ENCODE results near the gene METAP1D.

Gene METAP1D

GRCh38 chr2:171999604-172000469 lies at the start of gene METAP1D:
Gene METAP1D, plus strand, starts transcription at chr2:171999953. Its CDS starts 17 bp downstream, at chr2:171999970.
- Mint-ChIP-seq H3K4me1 (ENCODE audit: low read depth) (peaks cover 22% of the 10 kb centered on the region), H3K36me3 (no peaks in the 10 kb centered on the region), H3K27me3 (peaks cover 3% of the 10 kb centered on the region), H3K9me3 (ENCODE audit: low read depth) (no peaks in the 10 kb centered on the region), H3K27ac (peak within 1 kb of the TSS; percentile 100), H3K4me3 (peak within 1 kb of the TSS; percentile 96)

GRCh38 chr2:171952276-171952675 lies 47.5 kb upstream of the METAP1D start:
- Mint-ChIP-seq H3K27me3 (no peaks in the 10 kb centered on the region), H3K4me3 (no peak overlapping the region), H3K9me3 (ENCODE audit: low read depth) (no peaks in the 10 kb centered on the region), H3K27ac (no peak overlapping the region), H3K4me1 (ENCODE audit: low read depth) (peaks cover 15% of the 10 kb centered on the region), H3K36me3 (peaks cover 11% of the 10 kb centered on the region)

GRCh38 chr2:171952748-171953147 lies 47.0 kb upstream of the METAP1D start:
- no peaks in the 10 kb centered on the region for H3K27me3 Mint-ChIP-seq
- H3K4me1 Mint-ChIP-seq (ENCODE audit: low read depth): peaks cover 16% of the 10 kb centered on the region
- H3K9me3 Mint-ChIP-seq (ENCODE audit: low read depth): no peaks in the 10 kb centered on the region
- H3K27ac Mint-ChIP-seq: no peak overlapping the region
- H3K36me3 Mint-ChIP-seq: peaks cover 11% of the 10 kb centered on the region
- no peak overlapping the region for H3K4me3 Mint-ChIP-seq

- Mint-ChIP-seq H3K4me3 (no peak overlapping the region), H3K9me3 (ENCODE audit: low read depth) (no peaks in the 10 kb centered on the region), H3K4me1 (ENCODE audit: low read depth) (peaks cover 25% of the 10 kb centered on the region), H3K27ac (no peak overlapping the region), H3K27me3 (no peaks in the 10 kb centered on the region), H3K36me3 (peaks cover 8% of the 10 kb centered on the region)
Measured at GRCh38 chr2:171956135-171956825, 43.5 kb upstream of the METAP1D start.

- Mint-ChIP-seq H3K36me3 (peaks cover 9% of the 10 kb centered on the region), H3K9me3 (ENCODE audit: low read depth) (no peaks in the 10 kb centered on the region), H3K4me1 (ENCODE audit: low read depth) (peaks cover 26% of the 10 kb centered on the region), H3K4me3 (no peak overlapping the region), H3K27ac (no peak overlapping the region), H3K27me3 (no peaks in the 10 kb centered on the region)
Measured at GRCh38 chr2:171957061-171957460, 42.7 kb upstream of the METAP1D start.

GRCh38 chr2:171958475-171958874 lies 41.3 kb upstream of the METAP1D start:
- no peak overlapping the region for H3K27ac Mint-ChIP-seq

GRCh38 chr2:171959998-171960397 lies 39.8 kb upstream of the METAP1D start:
- peaks cover 4% of the 10 kb centered on the region for H3K36me3 Mint-ChIP-seq
- H3K27ac Mint-ChIP-seq: peak overlapping the region; percentile 0
- no peaks in the 10 kb centered on the region for H3K9me3 Mint-ChIP-seq (ENCODE audit: low read depth)
- no peaks in the 10 kb centered on the region for H3K27me3 Mint-ChIP-seq
- no peak overlapping the region for H3K4me3 Mint-ChIP-seq
- peaks cover 34% of the 10 kb centered on the region for H3K4me1 Mint-ChIP-seq (ENCODE audit: low read depth)

More at GRCh38 chr2:171958475-171958874, 41.3 kb upstream of the METAP1D start:
- H3K36me3 Mint-ChIP-seq: peaks cover 9% of the 10 kb centered on the region
- no peaks in the 10 kb centered on the region for H3K9me3 Mint-ChIP-seq (ENCODE audit: low read depth)
- no peaks in the 10 kb centered on the region for H3K27me3 Mint-ChIP-seq
- peaks cover 31% of the 10 kb centered on the region for H3K4me1 Mint-ChIP-seq (ENCODE audit: low read depth)
- no peak overlapping the region for H3K4me3 Mint-ChIP-seq

GRCh38 chr2:171960570-171960969 lies 39.2 kb upstream of the METAP1D start:
- no peaks in the 10 kb centered on the region for H3K27me3 Mint-ChIP-seq
- H3K4me1 Mint-ChIP-seq (ENCODE audit: low read depth): peaks cover 37% of the 10 kb centered on the region
- H3K36me3 Mint-ChIP-seq: peaks cover 4% of the 10 kb centered on the region
- H3K9me3 Mint-ChIP-seq (ENCODE audit: low read depth): no peaks in the 10 kb centered on the region
- no peak overlapping the region for H3K27ac Mint-ChIP-seq
- H3K4me3 Mint-ChIP-seq: no peak overlapping the region

- Mint-ChIP-seq H3K27me3 (no peaks in the 10 kb centered on the region), H3K36me3 (peaks cover 18% of the 10 kb centered on the region), H3K4me1 (ENCODE audit: low read depth) (peaks cover 41% of the 10 kb centered on the region), H3K9me3 (ENCODE audit: low read depth) (no peaks in the 10 kb centered on the region), H3K4me3 (peak overlapping the region; percentile 13), H3K27ac (no peak overlapping the region)
Measured at GRCh38 chr2:171963198-171963597, 36.6 kb upstream of the METAP1D start.

GRCh38 chr2:171964308-171964707 lies 35.4 kb upstream of the METAP1D start:
- no peak overlapping the region for H3K27ac Mint-ChIP-seq
- H3K36me3 Mint-ChIP-seq: peaks cover 18% of the 10 kb centered on the region
- H3K27me3 Mint-ChIP-seq: no peaks in the 10 kb centered on the region
- peaks cover 37% of the 10 kb centered on the region for H3K4me1 Mint-ChIP-seq (ENCODE audit: low read depth)
- H3K4me3 Mint-ChIP-seq: no peak overlapping the region
- no peaks in the 10 kb centered on the region for H3K9me3 Mint-ChIP-seq (ENCODE audit: low read depth)

- no peaks in the 10 kb centered on the region for H3K27me3 Mint-ChIP-seq
Measured at GRCh38 chr2:171965238-171965637, 34.5 kb upstream of the METAP1D start.

GRCh38 chr2:171965661-171966060 lies 34.1 kb upstream of the METAP1D start:
- Mint-ChIP-seq H3K4me3 (no peak overlapping the region), H3K4me1 (ENCODE audit: low read depth) (peaks cover 33% of the 10 kb centered on the region), H3K27me3 (no peaks in the 10 kb centered on the region), H3K9me3 (ENCODE audit: low read depth) (no peaks in the 10 kb centered on the region), H3K36me3 (peaks cover 18% of the 10 kb centered on the region), H3K27ac (no peak overlapping the region)

More at GRCh38 chr2:171965238-171965637, 34.5 kb upstream of the METAP1D start:
- Mint-ChIP-seq H3K4me3 (no peak overlapping the region), H3K4me1 (ENCODE audit: low read depth) (peaks cover 33% of the 10 kb centered on the region), H3K36me3 (peaks cover 18% of the 10 kb centered on the region), H3K9me3 (ENCODE audit: low read depth) (no peaks in the 10 kb centered on the region), H3K27ac (no peak overlapping the region)

- no peaks in the 10 kb centered on the region for H3K27me3 Mint-ChIP-seq
- no peak overlapping the region for H3K4me3 Mint-ChIP-seq
- peaks cover 31% of the 10 kb centered on the region for H3K4me1 Mint-ChIP-seq (ENCODE audit: low read depth)
- H3K36me3 Mint-ChIP-seq: peaks cover 17% of the 10 kb centered on the region
- H3K9me3 Mint-ChIP-seq (ENCODE audit: low read depth): no peaks in the 10 kb centered on the region
- no peak overlapping the region for H3K27ac Mint-ChIP-seq
Measured at GRCh38 chr2:171966235-171966634, 33.5 kb upstream of the METAP1D start.

- no peak overlapping the region for H3K4me3 Mint-ChIP-seq
- H3K27me3 Mint-ChIP-seq: no peaks in the 10 kb centered on the region
- no peaks in the 10 kb centered on the region for H3K9me3 Mint-ChIP-seq (ENCODE audit: low read depth)
- peaks cover 18% of the 10 kb centered on the region for H3K36me3 Mint-ChIP-seq
- no peak overlapping the region for H3K27ac Mint-ChIP-seq
- H3K4me1 Mint-ChIP-seq (ENCODE audit: low read depth): peaks cover 30% of the 10 kb centered on the region
Measured at GRCh38 chr2:171966688-171967087, 33.1 kb upstream of the METAP1D start.

- H3K27me3 Mint-ChIP-seq: no peaks in the 10 kb centered on the region
- H3K4me3 Mint-ChIP-seq: no peak overlapping the region
- peaks cover 23% of the 10 kb centered on the region for H3K36me3 Mint-ChIP-seq
- no peaks in the 10 kb centered on the region for H3K9me3 Mint-ChIP-seq (ENCODE audit: low read depth)
- peaks cover 24% of the 10 kb centered on the region for H3K4me1 Mint-ChIP-seq (ENCODE audit: low read depth)
- no peak overlapping the region for H3K27ac Mint-ChIP-seq
Measured at GRCh38 chr2:171968509-171968908, 31.2 kb upstream of the METAP1D start.

Data from activated naive CD8-positive, alpha-beta T cell (primary cell).